ENCODE data around the gene SMARCA4. TPM values are rescaled to one million over a fixed set of nuclear protein-coding genes. Genes with fewer than 3 reads are reported as not detected.

Gene SMARCA4
- total RNA-seq, 1 experiment from 2014 or later, result 261 TPM

GRCh38 chr19:11007962-11008532 lies 47.2 kb downstream of the SMARCA4 start:
- WGBS (ENCODE audit: extremely low coverage, insufficient read length, low lambda C conversion rate), result no CpG with 5 or more reads among the region's 14 CpGs
- Mint-ChIP-seq H3K27me3 (ENCODE audit: low read depth) (no peaks in the 10 kb centered on the region), H3K9me3 (no peaks in the 10 kb centered on the region; a peak in 1 of 5 replicates), H3K27ac (no peak overlapping the region), H3K4me1 (no peaks in the 10 kb centered on the region), H3K4me3 (no peak overlapping the region), H3K36me3 (ENCODE audit: insufficient read depth in 1 of 3, low read depth in 3 of 3) (peaks cover 48 to 87% (median 85%) of the 10 kb centered on the region in 3 experiments; a peak in 6 of 7 replicates)
- Histone ChIP-seq H2BK12ac (ENCODE audit: insufficient read length, low read depth, low read length) (no peak overlapping the region), H3K4me2 (ENCODE audit: insufficient read depth, insufficient read length, low read length) (no peak overlapping the region), H3K18ac (ENCODE audit: insufficient read length, low read depth, low read length) (no peak overlapping the region), H3K27me3 (ENCODE audit: insufficient read depth, low read length) (no peaks in the 10 kb centered on the region), H2BK20ac (ENCODE audit: low read depth, low read length, poor library complexity, severe bottlenecking) (no peak overlapping the region), H2BK120ac (ENCODE audit: low read depth, low read length, poor library complexity, severe bottlenecking) (no peak overlapping the region), H3K56ac (ENCODE audit: insufficient read length, low read depth, low read length) (no peak overlapping the region), H2AFZ (ENCODE audit: low read length) (no peak overlapping the region), H3K27ac (ENCODE audit: insufficient read length, low read depth, low read length) (no peak overlapping the region), H3K14ac (ENCODE audit: insufficient read depth, low read length) (no peak overlapping the region), H4K8ac (replicated peaks; ENCODE audit: insufficient read length, low read depth, low read length) (no peak overlapping the region), H2BK15ac (ENCODE audit: low read depth, low read length) (no peak overlapping the region), H3K23me2 (ENCODE audit: insufficient read length, low read depth, low read length, poor library complexity, severe bottlenecking) (no peaks in the 10 kb centered on the region), H4K5ac (ENCODE audit: insufficient read length, low read depth, low read length) (no peak overlapping the region), H3K9ac (ENCODE audit: extremely low read depth, insufficient read length, low read length) (no peak overlapping the region), H3T11ph (ENCODE audit: low read length) (no peak overlapping the region), H4K20me1 (ENCODE audit: control insufficient read depth, insufficient read depth, insufficient read length) (no peaks in the 10 kb centered on the region), H3K4ac (ENCODE audit: low read depth, low read length) (no peak overlapping the region), H3K79me2 (ENCODE audit: insufficient read depth, low read length) (no peaks in the 10 kb centered on the region), H3K79me1 (ENCODE audit: insufficient read depth, low read depth, low read length, poor library complexity, severe bottlenecking) (no peaks in the 10 kb centered on the region), H3K4me1 (ENCODE audit: insufficient read depth, low read length) (no peaks in the 10 kb centered on the region), H3K9me3 (ENCODE audit: control insufficient read depth, low read depth, low read length) (no peaks in the 10 kb centered on the region), H4K91ac (ENCODE audit: insufficient read length, low read depth, low read length) (no peak overlapping the region), H2AK5ac (ENCODE audit: insufficient read length, low read length) (no peak overlapping the region), H2BK5ac (ENCODE audit: insufficient read length, low read length) (no peak overlapping the region), H3K23ac (ENCODE audit: insufficient read length, low read depth, low read length) (no peak overlapping the region)
- no peak for DNase-seq
- TF ChIP-seq, protein P1, sequence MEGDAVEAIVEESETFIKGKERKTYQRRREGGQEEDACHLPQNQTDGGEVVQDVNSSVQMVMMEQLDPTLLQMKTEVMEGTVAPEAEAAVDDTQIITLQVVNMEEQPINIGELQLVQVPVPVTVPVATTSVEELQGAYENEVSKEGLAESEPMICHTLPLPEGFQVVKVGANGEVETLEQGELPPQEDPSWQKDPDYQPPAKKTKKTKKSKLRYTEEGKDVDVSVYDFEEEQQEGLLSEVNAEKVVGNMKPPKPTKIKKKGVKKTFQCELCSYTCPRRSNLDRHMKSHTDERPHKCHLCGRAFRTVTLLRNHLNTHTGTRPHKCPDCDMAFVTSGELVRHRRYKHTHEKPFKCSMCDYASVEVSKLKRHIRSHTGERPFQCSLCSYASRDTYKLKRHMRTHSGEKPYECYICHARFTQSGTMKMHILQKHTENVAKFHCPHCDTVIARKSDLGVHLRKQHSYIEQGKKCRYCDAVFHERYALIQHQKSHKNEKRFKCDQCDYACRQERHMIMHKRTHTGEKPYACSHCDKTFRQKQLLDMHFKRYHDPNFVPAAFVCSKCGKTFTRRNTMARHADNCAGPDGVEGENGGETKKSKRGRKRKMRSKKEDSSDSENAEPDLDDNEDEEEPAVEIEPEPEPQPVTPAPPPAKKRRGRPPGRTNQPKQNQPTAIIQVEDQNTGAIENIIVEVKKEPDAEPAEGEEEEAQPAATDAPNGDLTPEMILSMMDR (conservative IDR thresholded peaks at IDR 0.05), result no peak
